NCI-H2081 treated with DMSO at 0.1 percent for 48 hours (cell line): ENCODE data around the gene AKAP3.
A peak's percentile ranks its signal among the peaks of the same experiment; 100 is the strongest.

Source experiments
- DNase-seq: peaks from one replicate; lab custom pipeline; 2025; lab: John Stamatoyannopoulos, UW

Gene AKAP3

GRCh38 chr12:4648501-4649357, at the start of gene AKAP3, which contains the start of gene NDUFA9:
TSS of gene AKAP3 (minus strand) at chr12:4649051. CDS start at chr12:4638196, 10,855 bp downstream.
TSS of gene NDUFA9 (plus strand) at chr12:4649114. CDS start at chr12:4649127, 13 bp downstream.
- DNase-seq: peak; percentile 43

GRCh38 chr12:4690760-4691159, 41.9 kb upstream of the AKAP3 start:
- DNase-seq: no peak

DNA sequence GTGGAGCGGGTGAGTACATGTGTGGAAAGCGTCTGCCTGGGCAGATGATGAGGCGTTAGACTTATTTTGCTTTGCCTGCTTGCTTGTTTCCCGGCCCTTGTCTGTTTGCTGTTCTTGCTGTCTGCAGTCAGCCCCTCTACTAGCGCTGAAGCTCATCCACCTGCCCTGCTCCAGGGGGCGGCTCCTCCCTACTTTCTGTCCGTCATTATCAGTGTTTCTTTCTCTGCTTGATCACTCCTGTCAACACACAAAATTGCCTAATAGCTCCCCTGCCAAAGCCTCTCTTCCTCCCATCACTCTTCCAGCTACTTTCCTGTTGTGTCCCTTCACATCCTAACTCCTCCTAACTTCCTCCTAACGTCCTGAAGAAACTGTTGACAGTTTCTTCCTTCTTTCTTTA, 36.5 kb upstream of the AKAP3 start:
- DNase-seq: no peak

- no peak for DNase-seq
These were observed 32.9 kb upstream of the AKAP3 start for GRCh38 chr12:4681732-4682131.

- DNase-seq: no peak
These were observed 30.9 kb upstream of the AKAP3 start for GRCh38 chr12:4679711-4680110.

GRCh38 chr12:4665236-4665635, 16.4 kb upstream of the AKAP3 start:
- no peak for DNase-seq

DNA sequence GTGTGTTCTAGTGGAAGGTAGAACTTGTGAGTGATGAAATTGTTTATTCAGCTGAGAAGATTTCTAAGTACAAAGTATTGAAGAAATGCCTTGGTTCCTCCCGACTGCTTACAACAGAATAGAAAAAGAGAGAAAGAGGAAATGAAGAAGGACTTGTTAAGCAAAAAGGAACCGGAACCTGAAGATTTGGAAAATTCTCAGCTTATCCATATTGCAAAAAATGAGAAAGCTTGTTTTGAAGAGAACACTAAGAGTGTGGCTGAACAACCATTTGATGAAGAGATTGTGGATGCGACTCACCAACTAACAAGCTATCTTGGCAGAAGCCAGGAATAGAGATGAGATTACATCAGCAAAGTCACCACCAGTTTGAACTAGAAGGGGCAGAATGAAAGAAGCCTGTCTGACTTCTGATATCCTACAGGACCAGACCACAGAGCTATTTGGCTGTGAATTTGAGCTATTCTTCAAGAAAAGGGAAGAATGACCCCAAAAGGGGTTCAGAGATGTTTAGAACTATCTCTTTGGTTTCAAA, 15.2 kb upstream of the AKAP3 start:
- DNase-seq: no peak

GRCh38 chr12:4653691-4654090, 4.8 kb upstream of the AKAP3 start:
- DNase-seq: no peak

- no peak for DNase-seq
These were observed 4.4 kb upstream of the AKAP3 start for GRCh38 chr12:4653257-4653656.

GRCh38 chr12:4649358-4649661, 459 bp upstream of the AKAP3 start:
- DNase-seq: no peak

DNA sequence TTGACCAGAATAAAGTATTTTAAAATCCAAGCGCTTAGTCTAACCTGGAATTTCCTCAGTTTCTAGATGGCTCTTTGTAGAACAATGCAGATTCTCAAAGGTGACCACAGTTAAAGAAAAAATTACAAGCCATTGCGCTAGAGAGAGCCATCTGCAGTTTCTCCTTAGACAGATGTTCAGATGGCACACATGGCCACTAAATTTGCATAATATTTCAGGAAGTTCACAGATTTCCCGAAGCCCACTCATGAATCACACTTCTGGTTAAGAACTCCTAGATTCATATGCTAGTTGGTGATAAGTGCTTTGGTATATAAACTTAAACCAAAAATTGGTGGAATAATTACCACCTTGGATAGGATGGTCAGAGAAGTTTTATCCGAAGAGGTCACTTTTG, 749 bp downstream of the AKAP3 start:
- no peak for DNase-seq

DNA sequence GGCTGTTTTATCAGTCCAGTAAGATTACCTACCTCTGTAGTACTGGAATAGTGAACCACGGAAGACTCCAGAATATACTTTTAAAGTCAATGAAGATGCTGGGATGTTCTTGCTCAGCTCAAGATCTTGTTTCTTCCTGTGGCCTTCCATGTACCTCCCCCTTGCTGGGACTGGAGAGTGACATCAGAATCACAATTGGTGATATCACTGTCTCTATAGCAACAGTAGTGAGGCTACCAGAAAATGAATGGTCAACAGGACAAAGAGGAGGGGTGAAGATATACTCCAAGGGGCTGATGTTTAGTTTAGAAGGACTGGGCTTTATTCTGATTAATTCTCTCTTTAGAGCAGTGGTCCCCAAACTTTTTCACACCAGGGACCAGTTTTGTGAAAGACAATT, 3.8 kb downstream of the AKAP3 start:
- DNase-seq: no peak

- DNase-seq: no peak
These were observed 5.1 kb downstream of the AKAP3 start for GRCh38 chr12:4643747-4644146.

DNA sequence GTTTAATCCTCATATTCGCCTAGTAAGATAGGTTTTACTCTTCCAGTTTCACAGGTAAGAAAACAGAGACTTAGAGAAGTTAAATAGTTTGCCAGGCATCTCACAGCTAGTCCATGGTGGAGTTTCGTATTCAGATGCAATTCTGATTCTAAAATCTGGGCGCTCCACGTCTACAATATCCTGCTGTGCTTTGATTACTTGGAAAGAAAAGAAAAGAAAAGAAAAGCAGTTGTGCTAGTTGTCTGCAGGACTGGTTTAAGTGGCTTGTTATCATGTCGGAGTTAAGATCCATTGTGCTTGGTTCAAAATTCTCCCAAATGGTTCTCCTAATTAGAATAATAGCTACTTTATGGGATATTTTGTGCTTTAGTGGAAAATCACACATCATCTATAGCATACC, 18.6 kb downstream of the AKAP3 start:
- no peak for DNase-seq

DNA sequence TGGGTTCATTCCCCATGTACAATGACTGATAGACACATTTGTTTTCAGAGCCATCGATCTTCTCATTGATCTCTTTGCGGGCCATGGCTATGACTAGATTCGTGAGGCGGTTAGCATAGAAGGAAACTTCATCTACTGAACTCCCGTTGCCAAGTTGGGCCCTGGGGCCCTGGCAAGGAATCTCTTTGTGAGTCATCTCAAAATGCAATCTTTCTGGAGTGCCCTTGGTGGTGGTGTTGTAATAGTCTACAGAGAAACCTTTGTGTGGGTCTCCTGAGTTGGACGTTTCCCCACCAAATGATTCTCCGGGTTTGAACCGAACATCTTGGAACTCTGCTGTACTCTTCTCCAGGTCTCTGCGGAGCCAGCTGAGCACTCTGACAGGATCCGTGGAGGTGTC, 20.4 kb downstream of the AKAP3 start:
- no peak for DNase-seq

GRCh38 chr12:4626543-4626942, 22.3 kb downstream of the AKAP3 start:
- DNase-seq: no peak

DNA sequence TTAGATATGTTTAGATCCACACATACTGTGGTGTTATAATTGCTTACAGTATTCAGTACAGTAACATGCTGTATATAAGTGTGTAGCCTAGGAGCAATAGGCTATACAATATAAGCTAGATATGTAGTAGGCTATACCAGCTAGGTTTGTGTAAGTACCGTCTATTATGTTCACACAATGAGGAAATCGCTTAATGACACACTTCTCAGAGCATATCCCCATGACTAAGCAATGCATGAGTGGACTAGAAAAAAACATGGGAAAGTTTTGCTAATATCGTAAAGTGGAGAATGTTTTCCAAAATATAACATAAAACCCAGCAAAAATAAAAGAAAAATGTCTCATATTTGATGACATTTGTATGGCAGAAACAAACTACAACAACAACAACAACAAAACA, 27.3 kb downstream of the AKAP3 start:
- no peak for DNase-seq

DNA sequence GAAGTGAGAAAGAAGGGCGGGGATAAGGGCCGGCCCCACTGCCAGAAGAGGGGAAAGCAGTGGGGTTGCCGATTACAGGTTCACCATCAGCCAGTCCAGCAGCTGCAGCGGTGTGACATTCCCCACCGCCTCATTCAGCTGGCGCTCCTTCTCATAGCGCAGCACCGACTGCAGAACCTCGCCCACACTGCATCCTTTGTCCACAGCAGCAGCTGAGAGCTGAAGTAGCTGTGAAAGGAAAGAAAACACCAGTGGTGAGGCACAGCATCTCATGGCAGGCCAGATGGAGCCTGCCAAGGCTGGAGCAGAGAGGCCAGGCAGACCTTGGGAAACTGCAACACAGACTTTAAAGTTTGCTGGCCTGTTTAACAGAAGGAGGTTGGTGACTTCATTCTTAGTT, 33.2 kb downstream of the AKAP3 start:
- no peak for DNase-seq

- DNase-seq: no peak
These were observed 38.4 kb downstream of the AKAP3 start for GRCh38 chr12:4610481-4610880.

- DNase-seq: no peak
These were observed 39.8 kb downstream of the AKAP3 start for GRCh38 chr12:4609071-4609470.

GRCh38 chr12:4607056-4607455, 41.8 kb downstream of the AKAP3 start:
- DNase-seq: no peak

GRCh38 chr12:4604684-4605193, 44.1 kb downstream of the AKAP3 start:
- DNase-seq: peak; percentile 24

DNA sequence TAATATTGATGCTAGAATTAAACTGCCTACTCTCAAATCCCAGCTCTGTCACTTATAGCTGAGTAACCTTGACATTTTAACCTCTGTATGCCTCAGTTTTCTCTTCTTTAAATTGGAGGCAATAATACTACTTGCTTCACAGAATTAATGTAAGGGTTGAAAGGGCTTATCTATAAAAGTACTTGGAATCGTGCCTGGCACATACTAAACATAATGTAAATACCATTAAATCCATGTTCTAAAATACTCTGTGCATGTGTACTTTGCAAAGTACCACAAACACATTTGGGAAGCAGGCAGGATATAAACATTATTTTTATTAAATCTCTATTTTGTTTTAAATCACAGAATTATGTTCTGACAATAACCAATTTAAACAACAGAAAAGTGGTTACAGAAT, 44.9 kb downstream of the AKAP3 start:
- no peak for DNase-seq

DNA sequence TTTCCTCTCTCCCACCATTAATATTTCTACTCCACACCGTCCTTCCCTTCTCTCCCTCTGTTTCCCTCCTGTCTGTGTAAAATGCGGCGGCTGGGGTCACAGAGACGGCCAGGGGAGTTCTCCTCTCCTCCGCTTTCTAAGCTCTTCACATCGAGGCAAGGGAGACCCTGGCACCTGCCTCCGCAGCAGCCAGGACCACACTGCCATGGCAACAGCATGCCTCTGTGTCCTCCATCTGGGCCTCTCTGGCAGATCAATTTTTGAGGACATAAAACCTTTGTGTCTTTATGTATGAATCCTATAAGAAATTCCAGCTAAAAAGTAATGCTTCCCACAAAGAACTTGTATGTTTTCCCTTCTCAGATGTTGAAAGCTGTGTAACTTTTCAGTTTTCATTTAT, 45.4 kb downstream of the AKAP3 start:
- DNase-seq: no peak
